A673 (cell line): ENCODE results near the gene CHRNA1.

ENCODE experiments used
- EZH2 ChIP-seq: fragments of 200-600 bp; sonication (generic); IDR thresholded peaks from 2 replicates; pipeline ENCODE4 v1.6.1; 2017; ENCODE audit warnings: borderline replicate concordance, low read depth, mild to moderate bottlenecking, mixed read lengths, antibody characterized with exemption, low read length; ENCODE audit not compliant: poor library complexity, severe bottlenecking
- TF ChIP-seq, protein P1 (sequence below): fragments of 300-800, 200-600 bp; sonication (generic); conservative IDR thresholded peaks from 2 replicates; pipeline ENCODE4 v1.5.1; 2017; ENCODE audit warnings: low read depth, mild to moderate bottlenecking, antibody characterized with exemption, low read length, moderate library complexity, mixed read lengths

DNA sequence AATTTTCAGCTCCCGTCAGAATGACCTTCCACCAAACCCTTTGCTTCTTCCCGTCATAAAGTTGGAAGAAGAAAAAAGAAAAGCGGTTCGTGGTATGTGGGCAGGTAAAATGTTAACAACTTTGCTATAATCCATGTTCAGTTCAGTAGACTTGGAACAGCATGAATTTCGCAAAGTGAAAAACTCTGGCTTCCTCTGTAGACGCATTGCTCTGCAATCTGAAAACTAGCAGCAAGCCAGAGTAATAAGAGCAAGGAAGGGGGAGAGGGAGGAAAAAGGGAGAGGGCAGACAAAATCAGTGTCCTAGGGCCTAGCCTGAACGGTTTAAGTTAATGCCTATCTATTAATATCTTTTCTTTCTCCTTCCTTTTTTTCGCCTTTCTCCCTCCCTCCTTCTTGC is 26.7 kb upstream of the CHRNA1 start:
- TF ChIP-seq, protein P1, sequence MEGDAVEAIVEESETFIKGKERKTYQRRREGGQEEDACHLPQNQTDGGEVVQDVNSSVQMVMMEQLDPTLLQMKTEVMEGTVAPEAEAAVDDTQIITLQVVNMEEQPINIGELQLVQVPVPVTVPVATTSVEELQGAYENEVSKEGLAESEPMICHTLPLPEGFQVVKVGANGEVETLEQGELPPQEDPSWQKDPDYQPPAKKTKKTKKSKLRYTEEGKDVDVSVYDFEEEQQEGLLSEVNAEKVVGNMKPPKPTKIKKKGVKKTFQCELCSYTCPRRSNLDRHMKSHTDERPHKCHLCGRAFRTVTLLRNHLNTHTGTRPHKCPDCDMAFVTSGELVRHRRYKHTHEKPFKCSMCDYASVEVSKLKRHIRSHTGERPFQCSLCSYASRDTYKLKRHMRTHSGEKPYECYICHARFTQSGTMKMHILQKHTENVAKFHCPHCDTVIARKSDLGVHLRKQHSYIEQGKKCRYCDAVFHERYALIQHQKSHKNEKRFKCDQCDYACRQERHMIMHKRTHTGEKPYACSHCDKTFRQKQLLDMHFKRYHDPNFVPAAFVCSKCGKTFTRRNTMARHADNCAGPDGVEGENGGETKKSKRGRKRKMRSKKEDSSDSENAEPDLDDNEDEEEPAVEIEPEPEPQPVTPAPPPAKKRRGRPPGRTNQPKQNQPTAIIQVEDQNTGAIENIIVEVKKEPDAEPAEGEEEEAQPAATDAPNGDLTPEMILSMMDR: no peak
- TF ChIP-seq EZH2: no peak
